Duodenal mucosa (tissue), 2 donors: ENCODE data around the gene EPHA8.

Experiments used
- H3K27ac ChIP-seq: one replicate; pipeline ENCODE4 v1.7.0; 2013; ENCODE audit warnings: low read depth, low read length
- H3K27me3 ChIP-seq, 2 donors: one replicate each; pipeline ENCODE4 v1.7.0; 2013; ENCODE audit warnings: low read length in 2 of 2, control low read depth in 1 of 2; ENCODE audit not compliant: insufficient read depth in 2 of 2, control insufficient read depth in 1 of 2
- H3K36me3 ChIP-seq, 2 donors: one replicate each; pipeline ENCODE4 v1.7.0; 2013; ENCODE audit warnings: low read length in 2 of 2, control low read depth in 1 of 2; ENCODE audit not compliant: insufficient read depth in 2 of 2, control insufficient read depth in 1 of 2
- H3K4me1 ChIP-seq, 2 donors: one replicate each; pipeline ENCODE4 v1.7.0; 2013; ENCODE audit warnings: low read length in 2 of 2, control low read depth in 1 of 2; ENCODE audit not compliant: insufficient read depth in 2 of 2, control insufficient read depth in 1 of 2
- H3K4me3 ChIP-seq, 2 donors: one replicate each; pipeline ENCODE4 v1.7.0; 2013; ENCODE audit warnings: low read length in 2 of 2, low read depth in 1 of 2
- H3K9ac ChIP-seq, 2 donors: one replicate each; pipeline ENCODE4 v1.7.0; 2013; ENCODE audit warnings: low read length in 2 of 2, low read depth in 1 of 2
- H3K9me3 ChIP-seq, 2 donors: one replicate each; pipeline ENCODE4 v1.7.0; 2013; ENCODE audit warnings: low read length in 2 of 2, control low read depth in 1 of 2; ENCODE audit not compliant: control insufficient read depth in 1 of 2

EPHA8 gene

DNA sequence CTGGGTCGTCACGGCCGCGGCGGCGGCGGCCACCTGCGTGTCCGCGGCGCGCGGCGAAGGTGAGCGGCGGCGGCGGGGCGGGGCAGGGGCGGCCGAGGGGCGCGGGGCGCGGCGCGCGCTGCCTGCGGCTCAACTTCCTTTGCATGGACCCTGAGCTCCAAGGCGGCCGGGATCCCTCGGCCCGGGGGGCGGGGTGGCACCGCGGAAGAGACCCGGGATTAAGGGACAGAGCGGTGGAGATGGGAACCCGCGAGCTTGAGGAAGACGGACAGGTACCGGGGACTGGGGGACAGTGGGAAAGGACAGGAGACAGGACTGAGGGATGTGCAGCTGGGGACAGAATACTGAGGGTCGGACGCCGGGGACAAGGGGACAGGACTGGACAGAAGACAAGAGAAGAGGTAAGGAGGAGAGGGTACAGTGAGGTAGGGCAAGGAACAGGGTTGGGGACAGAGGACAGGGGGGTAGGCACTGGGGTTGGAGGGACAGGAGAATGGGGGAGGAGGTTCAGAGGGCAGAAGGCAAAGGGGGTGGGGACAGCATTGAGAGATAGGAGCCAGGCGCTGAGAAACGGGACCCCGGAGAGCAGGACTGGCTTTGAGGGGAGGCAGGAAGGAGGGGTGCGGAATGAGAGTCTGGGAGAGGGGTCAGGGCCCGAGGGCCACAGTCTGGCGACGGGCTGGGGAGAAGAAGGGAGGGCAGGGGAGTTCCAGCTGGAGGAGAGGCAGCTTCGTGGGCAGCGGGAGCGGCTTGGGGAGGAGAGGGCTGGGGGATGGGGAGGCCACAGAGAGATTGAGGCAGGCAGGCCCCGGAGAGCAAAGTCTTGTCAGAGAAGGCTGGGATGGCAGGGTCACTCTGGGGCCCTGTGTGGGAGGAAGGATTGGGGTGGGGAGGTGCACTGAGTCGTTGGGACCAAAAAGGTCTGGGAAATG, 648 bp downstream of the EPHA8 start:
- H3K9ac ChIP-seq, result no peak overlapping the region
- H3K27ac ChIP-seq, result no peak overlapping the region
- peaks cover 3 to 8% of the 10 kb centered on the region in 2 donors for H3K4me1 ChIP-seq
- H3K27me3 ChIP-seq, result peaks cover 46 to 58% of the 10 kb centered on the region in 2 donors
- no peaks in the 10 kb centered on the region for H3K36me3 ChIP-seq
- no peaks in the 10 kb centered on the region for H3K9me3 ChIP-seq
- no peak overlapping the region for H3K4me3 ChIP-seq

DNA sequence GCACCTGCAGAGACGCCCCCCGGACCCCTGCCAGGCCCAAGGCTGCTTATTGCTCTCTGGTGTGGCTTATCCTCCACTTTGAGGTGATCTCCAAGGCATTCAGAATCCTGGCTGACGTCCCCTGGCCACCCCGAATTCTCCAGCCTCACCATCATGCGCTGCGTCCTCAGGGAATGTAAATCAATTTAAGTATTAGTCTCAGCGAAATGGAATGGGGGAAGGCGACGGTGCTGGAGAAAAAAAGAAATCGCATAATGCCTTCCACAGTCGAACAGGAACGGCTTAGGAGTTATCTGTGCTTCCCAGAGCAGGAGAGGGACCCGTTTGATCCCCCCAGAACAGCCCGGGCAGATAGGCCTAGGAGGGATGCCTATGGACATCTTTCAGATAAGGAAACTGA, 2.9 kb downstream of the EPHA8 start:
- H3K27me3 ChIP-seq, result peaks cover 37 to 46% of the 10 kb centered on the region in 2 donors
- no peak overlapping the region for H3K4me3 ChIP-seq
- no peaks in the 10 kb centered on the region for H3K9me3 ChIP-seq
- no peaks in the 10 kb centered on the region for H3K36me3 ChIP-seq
- no peak overlapping the region for H3K27ac ChIP-seq
- H3K9ac ChIP-seq, result no peak overlapping the region
- peaks cover 3 to 8% of the 10 kb centered on the region in 2 donors for H3K4me1 ChIP-seq

DNA sequence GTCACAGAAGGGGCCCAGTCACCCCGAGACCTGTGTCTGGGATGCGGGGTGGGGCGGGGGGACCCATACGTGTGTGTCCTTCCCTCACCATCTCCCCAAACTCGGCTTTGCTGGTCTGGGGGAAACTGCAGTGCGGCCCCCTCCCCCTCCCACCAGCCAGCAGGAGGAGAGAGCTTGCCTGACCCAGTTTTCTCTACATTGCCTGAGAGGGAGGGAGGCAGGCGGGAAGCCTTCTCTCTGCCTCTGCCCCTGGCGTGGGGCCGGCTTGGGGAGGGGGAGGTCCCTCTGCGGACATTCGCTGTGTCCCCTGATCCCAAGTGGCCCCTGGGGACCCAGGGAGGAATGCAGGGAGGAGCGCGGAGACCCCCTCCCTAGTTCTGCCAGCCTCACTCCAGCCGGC, 3.9 kb downstream of the EPHA8 start:
- Histone ChIP-seq H3K27me3 (peaks cover 29 to 40% of the 10 kb centered on the region in 2 donors), H3K27ac (no peak overlapping the region), H3K36me3 (no peaks in the 10 kb centered on the region), H3K9ac (no peak overlapping the region), H3K4me3 (no peak overlapping the region), H3K4me1 (peaks cover 3 to 8% of the 10 kb centered on the region in 2 donors), H3K9me3 (no peaks in the 10 kb centered on the region)

DNA sequence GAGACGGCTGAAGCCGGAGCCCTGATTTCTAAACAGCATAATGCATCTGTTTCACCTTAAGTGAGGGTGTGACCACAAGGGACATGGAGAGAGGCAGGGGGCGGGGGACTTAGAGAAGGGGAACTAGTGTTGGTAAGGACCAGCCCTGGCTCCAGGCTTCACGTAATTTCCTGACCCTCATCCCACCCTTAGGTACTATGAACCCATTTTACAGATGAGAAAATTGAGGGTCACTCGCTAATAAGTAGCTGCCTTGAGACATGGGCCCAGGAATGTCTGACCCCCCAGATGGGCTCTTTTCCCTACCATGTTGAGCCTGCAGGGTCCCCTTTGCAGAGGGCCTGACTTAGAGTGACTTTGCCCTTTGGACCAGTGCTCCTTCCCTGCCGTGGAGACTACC, 4.7 kb downstream of the EPHA8 start:
- H3K4me1 ChIP-seq, result peaks cover 3 to 5% of the 10 kb centered on the region in 2 donors
- no peak overlapping the region for H3K4me3 ChIP-seq
- no peak overlapping the region for H3K27ac ChIP-seq
- H3K36me3 ChIP-seq, result no peaks in the 10 kb centered on the region
- H3K27me3 ChIP-seq, result peaks cover 22 to 37% of the 10 kb centered on the region in 2 donors
- H3K9me3 ChIP-seq, result no peaks in the 10 kb centered on the region
- no peak overlapping the region for H3K9ac ChIP-seq

DNA sequence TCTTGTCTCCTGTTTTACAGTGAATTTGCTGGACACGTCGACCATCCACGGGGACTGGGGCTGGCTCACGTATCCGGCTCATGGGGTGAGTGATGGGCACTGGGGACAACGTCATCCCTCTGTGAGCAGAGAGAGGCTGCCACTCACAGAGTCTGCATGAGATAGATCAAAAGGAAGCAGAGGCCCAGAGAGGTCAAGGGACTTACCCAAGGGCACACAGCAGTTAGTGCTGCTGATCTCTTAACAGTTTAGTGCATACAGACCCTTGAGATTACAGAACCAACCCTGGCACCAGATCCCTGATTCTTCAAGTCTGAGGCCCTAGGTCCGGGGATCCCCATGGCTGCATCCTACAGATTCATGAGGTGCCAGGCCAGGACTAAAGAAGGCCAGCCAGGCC, 6.0 kb downstream of the EPHA8 start:
- Histone ChIP-seq H3K4me1 (no peaks in the 10 kb centered on the region), H3K4me3 (no peak overlapping the region), H3K27ac (no peak overlapping the region), H3K27me3 (peaks cover 14 to 36% of the 10 kb centered on the region in 2 donors), H3K36me3 (no peaks in the 10 kb centered on the region), H3K9ac (no peak overlapping the region), H3K9me3 (no peaks in the 10 kb centered on the region)

DNA sequence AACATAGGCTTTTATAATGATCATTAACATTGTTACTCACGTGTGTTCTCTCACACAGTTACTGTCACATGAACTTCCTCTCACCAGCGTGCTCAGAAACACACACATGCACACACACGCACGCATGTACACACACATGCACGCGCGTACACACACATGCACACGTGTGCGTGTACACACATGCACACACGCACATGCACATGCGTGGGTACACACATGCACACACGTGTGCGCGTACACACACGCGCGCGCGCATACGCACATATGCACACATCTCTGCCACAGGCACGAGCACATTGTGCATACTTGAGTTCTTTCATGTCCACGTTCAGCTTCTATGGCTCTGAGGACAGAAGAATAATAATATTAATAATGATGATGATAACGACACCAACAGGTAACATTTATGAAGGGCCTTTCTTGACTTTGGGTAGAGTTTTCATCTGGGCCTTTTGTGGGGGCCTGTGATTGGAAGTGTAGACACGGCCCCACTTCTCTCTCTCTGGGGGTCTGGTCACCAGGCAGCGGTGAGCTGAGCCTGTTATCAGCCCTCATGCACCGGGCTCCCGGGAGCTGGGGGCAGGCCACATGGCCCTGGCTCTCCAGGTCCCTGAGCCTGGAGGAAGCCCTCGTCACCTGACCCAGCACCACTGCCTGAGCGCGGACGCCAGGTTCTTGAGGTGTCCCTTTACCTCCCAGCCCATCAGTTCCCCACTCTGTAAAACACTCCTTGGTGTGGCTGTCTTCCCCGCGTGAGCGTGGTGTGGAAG, 7.0 kb downstream of the EPHA8 start:
- H3K27ac ChIP-seq, result no peak overlapping the region
- H3K36me3 ChIP-seq, result no peaks in the 10 kb centered on the region
- H3K27me3 ChIP-seq, result peaks cover 6 to 27% of the 10 kb centered on the region in 2 donors
- no peaks in the 10 kb centered on the region for H3K9me3 ChIP-seq
- no peak overlapping the region for H3K9ac ChIP-seq
- no peak overlapping the region for H3K4me3 ChIP-seq
- no peaks in the 10 kb centered on the region for H3K4me1 ChIP-seq

DNA sequence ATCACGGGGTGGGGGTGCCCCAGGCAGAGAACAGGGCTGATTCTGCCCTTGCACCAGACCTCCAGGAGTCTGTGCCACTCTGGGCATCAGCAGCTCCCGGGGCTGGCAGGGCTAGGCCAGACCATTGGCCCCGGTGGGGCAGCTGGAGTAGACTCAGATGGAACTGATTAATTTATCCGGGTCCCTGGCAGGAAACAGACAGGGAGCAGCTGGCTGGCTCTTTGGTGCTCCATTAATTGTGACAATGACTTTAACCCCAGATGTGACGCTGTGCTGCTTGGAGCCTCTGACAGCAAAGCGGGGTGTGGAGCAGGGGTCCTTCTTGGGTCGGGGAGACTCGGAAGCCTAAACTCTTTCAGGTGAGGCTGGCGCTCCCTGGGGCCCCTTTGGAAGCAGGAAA, 9.5 kb downstream of the EPHA8 start:
- H3K27ac ChIP-seq, result no peak overlapping the region
- H3K27me3 ChIP-seq, result peaks cover 6 to 19% of the 10 kb centered on the region in 2 donors
- H3K4me3 ChIP-seq, result no peak overlapping the region
- H3K36me3 ChIP-seq, result no peaks in the 10 kb centered on the region
- H3K9me3 ChIP-seq, result peaks cover 2 to 3% of the 10 kb centered on the region in 2 donors
- H3K4me1 ChIP-seq, result no peaks in the 10 kb centered on the region
- no peak overlapping the region for H3K9ac ChIP-seq

DNA sequence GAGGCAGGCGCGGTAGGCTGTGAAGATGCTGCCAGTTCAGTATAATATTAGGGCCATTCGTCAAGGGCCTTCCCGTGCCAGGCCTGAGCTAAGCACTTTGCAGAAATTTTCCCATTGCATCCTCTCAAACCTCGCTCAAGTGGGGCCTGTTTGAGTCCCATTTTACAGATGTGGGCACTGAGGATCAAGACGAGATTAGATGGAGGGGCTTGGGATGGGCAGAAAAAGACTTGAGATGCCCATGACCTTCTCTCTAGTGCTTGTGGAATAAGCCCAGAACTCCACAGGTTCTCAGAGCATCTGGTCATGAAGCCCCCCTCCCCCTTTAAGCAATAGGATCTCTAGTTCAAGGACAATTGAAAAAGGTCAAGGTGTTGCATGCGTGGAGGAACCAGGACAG, 9.9 kb downstream of the EPHA8 start:
- H3K4me1 ChIP-seq, result no peaks in the 10 kb centered on the region
- no peak overlapping the region for H3K27ac ChIP-seq
- peaks cover 2 to 19% of the 10 kb centered on the region in 2 donors for H3K27me3 ChIP-seq
- no peaks in the 10 kb centered on the region for H3K36me3 ChIP-seq
- no peak overlapping the region for H3K4me3 ChIP-seq
- peaks cover 6 to 7% of the 10 kb centered on the region in 2 donors for H3K9me3 ChIP-seq
- no peak overlapping the region for H3K9ac ChIP-seq

DNA sequence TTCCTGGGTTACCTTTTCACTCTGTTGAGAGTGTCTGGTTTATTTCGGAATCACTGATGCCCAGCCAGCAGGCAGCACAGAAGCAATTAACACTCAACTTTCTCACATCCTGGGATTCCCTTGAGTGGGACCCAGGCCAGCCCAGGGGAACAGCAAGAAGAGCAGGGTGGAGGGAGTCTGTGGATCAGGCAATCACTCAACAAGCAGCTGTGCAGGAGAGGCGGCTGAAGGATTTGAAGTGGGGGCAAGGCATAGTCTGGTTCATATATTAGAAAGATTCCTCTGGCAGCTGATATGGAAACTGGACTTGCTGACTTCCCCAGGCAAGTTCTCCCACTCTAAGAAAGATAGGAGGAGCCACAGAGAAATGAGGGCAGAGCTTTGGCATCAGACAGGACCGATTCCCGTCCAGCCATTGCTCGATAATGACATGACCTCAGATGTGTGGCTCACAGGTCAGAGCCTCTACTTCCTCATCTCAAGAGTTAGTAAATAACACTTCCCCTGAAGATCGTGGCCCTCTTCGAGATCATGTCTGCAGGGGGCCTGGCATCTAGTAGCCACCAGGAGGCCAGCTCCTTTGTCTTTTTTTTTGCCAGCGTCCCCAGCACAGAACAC, 12.4 kb downstream of the EPHA8 start:
- Histone ChIP-seq H3K4me1 (no peaks in the 10 kb centered on the region), H3K27me3 (peaks cover 0 to 14% of the 10 kb centered on the region in 2 donors), H3K9ac (no peak overlapping the region)

DNA sequence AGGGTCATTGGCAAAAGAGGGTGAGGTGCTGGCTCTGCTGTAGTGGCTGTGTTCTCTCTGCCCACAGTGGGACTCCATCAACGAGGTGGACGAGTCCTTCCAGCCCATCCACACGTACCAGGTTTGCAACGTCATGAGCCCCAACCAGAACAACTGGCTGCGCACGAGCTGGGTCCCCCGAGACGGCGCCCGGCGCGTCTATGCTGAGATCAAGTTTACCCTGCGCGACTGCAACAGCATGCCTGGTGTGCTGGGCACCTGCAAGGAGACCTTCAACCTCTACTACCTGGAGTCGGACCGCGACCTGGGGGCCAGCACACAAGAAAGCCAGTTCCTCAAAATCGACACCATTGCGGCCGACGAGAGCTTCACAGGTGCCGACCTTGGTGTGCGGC, 12.9 kb downstream of the EPHA8 start:
- Histone ChIP-seq H3K27me3 (peaks cover 0 to 14% of the 10 kb centered on the region in 2 donors), H3K9me3 (peaks cover 14 to 17% of the 10 kb centered on the region in 2 donors), H3K36me3 (no peaks in the 10 kb centered on the region), H3K27ac (no peak overlapping the region), H3K4me3 (no peak overlapping the region), H3K4me1 (no peaks in the 10 kb centered on the region), H3K9ac (no peak overlapping the region)

More for the DNA sequence above, 12.4 kb downstream of the EPHA8 start:
- Histone ChIP-seq H3K27ac (no peak overlapping the region), H3K36me3 (no peaks in the 10 kb centered on the region), H3K9me3 (peaks cover 14 to 17% of the 10 kb centered on the region in 2 donors), H3K4me3 (no peak overlapping the region)
